Tibial nerve (tissue), 4 donors: ENCODE data around the gene SREBF2. TPM values are rescaled to one million over a fixed set of nuclear protein-coding genes. Genes with fewer than 3 reads are reported as not detected.
A peak's percentile ranks its signal among the peaks of the same experiment; 100 is the strongest.

Experiments
- DNase-seq, 2 donors: peaks; one replicate each; pipeline ENCODE4 v3.0.0-alpha.2; 2019; ENCODE audit warnings: low spot score in 2 of 2
- H3K27ac ChIP-seq, 4 donors: fragments of 200-600 bp; sonication (generic) in 3 of 4; one replicate each; pipeline ENCODE4 v1.5.1; 2017 to 2019; ENCODE audit warnings: mild to moderate bottlenecking in 1 of 4
- H3K27me3 ChIP-seq, 2 donors: fragments of 200-600 bp; sonication (generic) in 1 of 2; one replicate each; pipeline versions ENCODE4 v1.5.1 to v1.6.0; 2017 to 2019
- H3K36me3 ChIP-seq, 3 donors: fragments of 200-600 bp; sonication (generic); one replicate each; pipeline ENCODE4 v1.5.1; 2018 to 2019
- H3K4me1 ChIP-seq, 4 donors: fragments of 200-600 bp; sonication (generic) in 3 of 4; one replicate each; pipeline ENCODE4 v1.5.1; 2017 to 2019
- H3K4me3 ChIP-seq, 4 donors: fragments of 200-600 bp; sonication (generic) in 3 of 4; one replicate each; pipeline ENCODE4 v1.5.1; 2017 to 2019; ENCODE audit warnings: mild to moderate bottlenecking in 1 of 4, moderate library complexity in 1 of 4
- H3K9me3 ChIP-seq, 4 donors: fragments of 200-600 bp; sonication (generic) in 3 of 4; one replicate each; pipeline ENCODE4 v1.5.1; 2017 to 2019
- EP300 ChIP-seq, 2 donors: sonication (generic); formaldehyde crosslinking; IDR thresholded peaks; one replicate each; pipeline ENCODE4 v1.6.1; 2017; ENCODE audit warnings: antibody characterized with exemption in 2 of 2, mild to moderate bottlenecking in 1 of 2
- POLR2A ChIP-seq, 2 donors: fragments of 450-650 bp; IDR thresholded peaks; one replicate each; pipeline ENCODE4 v1.6.1; 2017; ENCODE audit warnings: antibody characterized with exemption in 2 of 2, mild to moderate bottlenecking in 2 of 2, moderate library complexity in 2 of 2
- WGBS, 2 donors: methylation state at CpG; one replicate each; pipeline ENCODE4 v1.1.5; 2018; 5-methylcytosine and 5-hydroxymethylcytosine counted together
- total RNA-seq, 4 donors: library from RNA; depleted of rRNA; stranded (reverse); fragments of >200 nt; gene quantifications; one replicate each; pipeline ENCODE4 v1.1.0, GENCODE V29; 2016
- TF ChIP-seq, protein P1 (sequence below), 5 experiments: fragments of 200-600 bp in 3 of 5; fragments of 450-650 bp in 2 of 5; sonication (generic) in 3 of 5; IDR thresholded peaks; one replicate each; pipeline ENCODE4 v1.5.1; 2016 to 2019; ENCODE audit warnings: antibody characterized with exemption in 5 of 5, mild to moderate bottlenecking in 3 of 5, moderate library complexity in 2 of 5

Gene SREBF2
- total RNA-seq, 4 donors from 2014 or later: 73.5 to 157 (median 129) TPM

DNA sequence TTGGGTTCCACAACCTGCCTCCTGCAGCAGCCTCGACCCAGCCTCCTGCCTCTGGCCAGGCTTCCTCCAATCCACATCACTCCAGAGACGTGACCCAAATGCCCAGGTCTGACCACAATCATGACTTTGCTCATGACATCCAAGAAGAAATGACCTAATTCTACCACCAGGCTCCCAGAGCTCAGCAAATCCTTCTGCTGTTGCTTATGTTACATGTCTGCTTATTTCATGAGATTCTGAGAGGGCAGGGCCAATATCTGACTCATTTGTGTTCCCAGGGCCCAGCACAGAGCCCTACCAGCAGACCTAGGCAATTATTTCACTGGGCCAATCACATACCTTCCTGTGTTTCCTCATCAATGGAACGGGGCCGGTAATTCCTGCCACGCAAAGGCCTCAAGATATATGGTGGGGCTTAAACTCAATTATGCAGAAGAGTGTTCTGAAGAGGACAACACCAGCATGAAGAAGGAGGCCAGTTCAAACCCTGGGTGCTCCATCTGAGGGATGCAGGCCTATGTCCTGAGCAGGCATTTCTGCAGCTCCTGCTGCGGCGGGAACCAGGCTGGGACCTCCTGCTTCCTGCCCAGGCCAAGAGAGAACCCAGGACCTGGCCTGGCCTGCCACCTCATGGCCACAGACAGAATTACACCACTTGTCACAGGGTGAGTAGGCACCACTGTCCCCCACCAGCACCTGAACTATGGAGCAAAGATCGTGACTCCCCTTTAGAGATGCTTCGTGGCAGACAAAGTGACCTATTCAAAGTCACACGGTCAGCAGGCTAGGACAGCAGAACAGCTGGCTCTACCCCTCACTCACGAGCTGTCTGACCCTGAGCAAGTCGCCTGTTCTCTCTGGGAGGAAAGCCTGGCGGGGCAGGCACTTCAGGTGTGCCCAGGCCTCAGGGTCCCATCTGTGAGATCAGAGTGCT, 108.2 kb downstream of the SREBF2 start:
- Histone ChIP-seq H3K9me3 (no peaks in the 10 kb centered on the region), H3K27ac (peak overlapping the region; percentile 43 to 84 (median 78)), H3K4me1 (peaks cover 0 to 33% (median 15%) of the 10 kb centered on the region in 4 donors), H3K36me3 (no peaks in the 10 kb centered on the region), H3K27me3 (no peaks in the 10 kb centered on the region), H3K4me3 (no peak overlapping the region)
- TF ChIP-seq POLR2A (IDR thresholded peaks at IDR 0.05) (no peak), EP300 (IDR thresholded peaks at IDR 0.05) (peak in 1 of 2 donors; percentile 7)
- TF ChIP-seq, protein P1, sequence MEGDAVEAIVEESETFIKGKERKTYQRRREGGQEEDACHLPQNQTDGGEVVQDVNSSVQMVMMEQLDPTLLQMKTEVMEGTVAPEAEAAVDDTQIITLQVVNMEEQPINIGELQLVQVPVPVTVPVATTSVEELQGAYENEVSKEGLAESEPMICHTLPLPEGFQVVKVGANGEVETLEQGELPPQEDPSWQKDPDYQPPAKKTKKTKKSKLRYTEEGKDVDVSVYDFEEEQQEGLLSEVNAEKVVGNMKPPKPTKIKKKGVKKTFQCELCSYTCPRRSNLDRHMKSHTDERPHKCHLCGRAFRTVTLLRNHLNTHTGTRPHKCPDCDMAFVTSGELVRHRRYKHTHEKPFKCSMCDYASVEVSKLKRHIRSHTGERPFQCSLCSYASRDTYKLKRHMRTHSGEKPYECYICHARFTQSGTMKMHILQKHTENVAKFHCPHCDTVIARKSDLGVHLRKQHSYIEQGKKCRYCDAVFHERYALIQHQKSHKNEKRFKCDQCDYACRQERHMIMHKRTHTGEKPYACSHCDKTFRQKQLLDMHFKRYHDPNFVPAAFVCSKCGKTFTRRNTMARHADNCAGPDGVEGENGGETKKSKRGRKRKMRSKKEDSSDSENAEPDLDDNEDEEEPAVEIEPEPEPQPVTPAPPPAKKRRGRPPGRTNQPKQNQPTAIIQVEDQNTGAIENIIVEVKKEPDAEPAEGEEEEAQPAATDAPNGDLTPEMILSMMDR (IDR thresholded peaks at IDR 0.05): peak; percentile 86 to 98 (median 93)
- DNase-seq: peak; percentile 80 to 92
- 39 to 60% methylated on average over 8 to 13 of the region's 13 CpGs for WGBS, 2 donors

DNA sequence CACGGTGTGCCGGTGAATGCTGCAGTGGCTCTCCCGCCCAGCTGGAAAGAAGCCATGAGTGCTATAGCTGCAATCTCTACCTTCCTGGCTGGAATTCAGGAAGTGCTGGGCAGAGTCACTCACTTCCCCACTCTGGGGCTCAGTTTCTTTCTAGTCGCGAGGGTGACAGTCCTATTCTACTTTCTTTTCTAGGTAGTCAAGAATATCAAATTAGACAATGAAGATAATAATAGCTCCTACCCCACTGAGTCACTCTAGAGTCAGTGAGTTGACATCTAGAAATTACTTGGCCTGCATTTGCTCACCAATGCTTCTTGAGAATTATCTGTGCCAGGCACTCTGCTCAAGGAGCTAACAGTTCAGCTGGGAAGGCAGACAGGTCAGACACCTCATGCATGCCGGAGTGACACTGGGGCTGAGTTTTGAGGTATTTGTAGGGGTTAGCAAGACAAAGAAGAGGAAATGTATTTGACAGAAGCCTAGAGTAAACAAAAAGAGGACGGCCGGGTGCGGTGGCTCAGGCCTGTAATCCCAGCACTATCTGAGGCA, 110.8 kb downstream of the SREBF2 start:
- Histone ChIP-seq H3K4me1 (peaks cover 0 to 41% (median 18%) of the 10 kb centered on the region in 4 donors), H3K27ac (no peak overlapping the region), H3K4me3 (no peak overlapping the region), H3K27me3 (no peaks in the 10 kb centered on the region), H3K9me3 (no peaks in the 10 kb centered on the region), H3K36me3 (no peaks in the 10 kb centered on the region)
- no peak for DNase-seq
- 81 to 91% methylated on average over 9 of the region's 9 CpGs for WGBS, 2 donors
- TF ChIP-seq, protein P1 (IDR thresholded peaks at IDR 0.05): no peak
- TF ChIP-seq EP300 (IDR thresholded peaks at IDR 0.05) (no peak), POLR2A (IDR thresholded peaks at IDR 0.05) (no peak)

DNA sequence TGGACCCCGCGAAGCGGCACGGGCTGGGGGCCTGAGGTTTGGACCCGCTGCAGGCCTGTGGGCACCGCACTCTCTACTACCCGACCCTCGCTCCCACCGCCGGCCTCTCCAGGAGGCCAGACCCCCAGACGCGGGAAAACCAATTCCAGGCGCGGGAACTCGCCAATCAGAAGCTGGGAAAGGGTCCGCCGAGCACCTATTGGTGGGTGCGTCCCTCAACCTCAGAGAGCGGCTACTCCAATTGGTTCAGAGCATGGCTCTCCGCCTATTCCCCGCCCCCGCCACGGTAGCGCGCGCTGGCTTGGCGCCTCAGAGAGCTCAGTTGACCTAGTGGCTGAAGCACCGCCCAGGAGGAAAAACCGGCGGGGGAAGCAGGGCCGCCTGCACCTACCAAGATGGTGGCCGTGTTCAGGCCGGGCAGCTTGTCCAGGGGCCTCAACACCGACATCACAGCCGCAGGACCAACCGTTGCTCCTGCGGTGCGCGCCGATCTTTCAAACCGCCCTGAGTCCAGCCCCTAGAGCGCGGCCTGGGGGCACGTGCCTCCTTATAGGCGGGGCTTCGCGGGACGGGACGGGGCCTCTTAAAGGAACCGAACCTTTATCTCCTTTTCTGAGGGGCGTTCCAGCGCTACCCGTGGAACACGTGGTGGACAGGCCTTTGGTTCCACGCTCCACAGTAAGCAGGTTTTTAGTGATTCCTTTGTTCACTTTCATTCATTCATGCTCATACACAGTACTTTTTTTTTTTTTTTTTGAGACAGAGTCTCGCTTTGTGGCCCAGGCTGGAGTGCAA, 113.9 kb downstream of the SREBF2 start, which contains the start of gene CENPM:
CENPM (minus strand) TSS at position 524 of the 795 bp plus-strand sequence; CDS start at position 448, 76 bp downstream.
- H3K27ac ChIP-seq: peak within 1 kb of the TSS in 2 of 4 donors; percentile 42 to 60
- WGBS, 2 donors: 2 to 3% methylated on average over 26 to 49 of the region's 56 CpGs
- TF ChIP-seq EP300 (IDR thresholded peaks at IDR 0.05) (peak in 1 of 2 donors; percentile 75), POLR2A (IDR thresholded peaks at IDR 0.05) (no peak)
- TF ChIP-seq, protein P1 (IDR thresholded peaks at IDR 0.05): peak in 2 of 5 experiments; percentile 12 to 47

DNA sequence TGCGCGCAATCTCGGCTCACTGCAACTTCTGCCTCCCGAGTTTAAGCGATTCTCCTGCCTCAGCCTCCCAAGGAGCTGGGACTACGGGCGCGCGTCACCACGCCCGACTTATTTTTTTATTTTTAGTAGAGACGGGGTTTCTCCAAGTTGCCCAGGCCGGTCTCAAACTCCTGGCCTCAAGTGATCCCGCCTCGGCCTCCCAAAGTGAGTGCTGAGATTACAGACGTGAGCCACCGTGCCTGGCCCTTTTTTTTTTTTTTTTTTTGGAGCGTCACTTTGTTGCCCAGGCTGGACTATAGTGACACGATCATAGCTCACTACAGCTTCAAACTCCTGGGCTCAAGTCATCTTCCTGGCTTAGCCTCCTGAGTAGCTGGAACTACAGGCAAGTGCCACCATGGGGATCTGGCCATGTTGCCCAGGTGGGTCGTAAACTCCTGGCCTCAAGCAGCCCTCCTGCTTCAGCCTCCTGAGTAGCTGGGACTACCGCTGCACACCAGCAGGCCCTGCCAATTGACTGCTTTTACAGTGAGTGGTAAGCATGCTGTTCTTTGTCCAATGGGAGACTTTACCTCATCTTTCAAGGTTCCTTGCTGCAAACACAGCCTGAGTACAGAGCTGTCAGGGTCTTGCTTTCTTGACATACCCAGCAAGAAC, 114.6 kb downstream of the SREBF2 start:
- DNase-seq: no peak
- H3K9me3 ChIP-seq: no peaks in the 10 kb centered on the region
- WGBS, 2 donors: 73 to 77% methylated on average over 21 of the region's 21 CpGs
- H3K4me1 ChIP-seq: peaks cover 0 to 14% (median 7%) of the 10 kb centered on the region in 4 donors
- H3K4me3 ChIP-seq: peak overlapping the region in 3 of 4 donors; percentile 57 to 64 (median 61)
- no peaks in the 10 kb centered on the region for H3K27me3 ChIP-seq
- H3K36me3 ChIP-seq: no peaks in the 10 kb centered on the region
- H3K27ac ChIP-seq: peak overlapping the region in 2 of 4 donors; percentile 42 to 60
- no peak for TF ChIP-seq EP300 (IDR thresholded peaks at IDR 0.05)
- TF ChIP-seq, protein P1 (IDR thresholded peaks at IDR 0.05): no peak
- no peak for TF ChIP-seq POLR2A (IDR thresholded peaks at IDR 0.05)

More for the DNA sequence above, 113.9 kb downstream of the SREBF2 start, which contains the start of gene CENPM:
- DNase-seq: peak; percentile 75 to 86
- Histone ChIP-seq H3K4me3 (peak within 1 kb of the TSS; percentile 57 to 64 (median 61)), H3K9me3 (no peaks in the 10 kb centered on the region), H3K36me3 (no peaks in the 10 kb centered on the region), H3K27me3 (no peaks in the 10 kb centered on the region), H3K4me1 (peaks cover 0 to 14% (median 7%) of the 10 kb centered on the region in 4 donors)
